HG03521 (cell line): ENCODE results near the gene OR51M1.

Experiments used
- ATAC-seq: cut with Tn5 transposase; IDR thresholded peaks from one replicate; pipeline ENCODE4 v1.9.1; 2021; ENCODE audit warnings: mild to moderate bottlenecking, moderate library complexity; ENCODE audit not compliant: unreplicated experiment

OR51M1 gene

GRCh38 chr11:5380740-5381342 is 2.8 kb upstream of the OR51M1 start:
- peak; percentile 86 for ATAC-seq

- no peak for ATAC-seq
Observed at GRCh38 chr11:5384335-5384734, 723 bp downstream of the OR51M1 start.

- ATAC-seq = no peak
Observed at GRCh38 chr11:5390210-5390609, 6.6 kb downstream of the OR51M1 start.

GRCh38 chr11:5394091-5394490 is 10.5 kb downstream of the OR51M1 start:
- no peak for ATAC-seq

GRCh38 chr11:5398936-5399335 is 15.3 kb downstream of the OR51M1 start:
- ATAC-seq = no peak

GRCh38 chr11:5405173-5405572 is 21.6 kb downstream of the OR51M1 start:
- ATAC-seq = no peak

GRCh38 chr11:5420993-5421392 is 37.4 kb downstream of the OR51M1 start:
- no peak for ATAC-seq

- ATAC-seq = no peak
Observed at GRCh38 chr11:5421811-5422210, 38.2 kb downstream of the OR51M1 start, which contains the start of gene OR51Q1. TSS of gene OR51Q1 (plus strand) at chr11:5422111. CDS start at chr11:5422201, 90 bp downstream.

GRCh38 chr11:5423131-5423530 is 39.5 kb downstream of the OR51M1 start:
- ATAC-seq = no peak

- ATAC-seq = no peak
Observed at GRCh38 chr11:5441414-5441813, 57.8 kb downstream of the OR51M1 start, which contains the start of gene OR51I1. TSS of gene OR51I1 (minus strand) at chr11:5441514. CDS start at chr11:5441514, 0 bp downstream.
